Spleen (tissue), 7 donors: Measurements from ENCODE around the gene EHMT1.

Experiments used
- POLR2A ChIP-seq, 3 donors: fragments of 450-650 bp; IDR thresholded peaks; one replicate each; pipeline ENCODE4 v1.5.1; 2017; ENCODE audit warnings: antibody characterized with exemption in 3 of 3, mild to moderate bottlenecking in 1 of 3
- TF ChIP-seq, protein P1 (sequence below), 11 experiments: fragments of 200-600 bp in 7 of 11; fragments of 450-650 bp in 4 of 11; sonication (generic) in 4 of 11; IDR thresholded peaks in 8 of 11; conservative IDR thresholded peaks in 3 of 11; 1 replicate in 7 of 11; 2 replicates in 4 of 11; pipeline versions ENCODE4 v1.4.0 to v1.8.0; 2016 to 2021; ENCODE audit warnings: antibody characterized with exemption in 11 of 11, inconsistent platforms in 4 of 11, mild to moderate bottlenecking in 1 of 11
- donor health status: DM: no; HTN: no; CAD: no; lungs with moderate emphysema.
- donor health status: DM: no; HTN: no; CAD: no.
- donor health status: DM: no; HTN: no; CAD: no.

DNA sequence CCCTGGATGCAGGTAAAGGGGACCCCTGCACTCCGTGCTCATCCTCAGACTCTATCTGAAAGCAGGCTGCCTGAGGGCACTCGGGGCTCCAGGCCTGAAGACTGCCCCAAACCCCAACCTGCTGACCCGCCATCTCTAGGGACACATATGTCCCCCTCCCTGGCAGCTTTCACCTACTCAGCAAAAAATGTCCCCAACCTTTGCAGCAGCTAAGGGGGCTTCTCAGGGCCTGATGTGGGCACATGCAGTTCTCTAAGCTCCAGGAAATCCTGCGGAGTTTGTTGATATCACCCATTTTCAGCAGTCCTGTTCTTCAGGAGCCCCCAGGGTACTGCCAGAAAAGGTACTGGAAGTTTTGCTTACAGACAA lies 37.9 kb upstream of the EHMT1 start:
- TF ChIP-seq, protein P1, sequence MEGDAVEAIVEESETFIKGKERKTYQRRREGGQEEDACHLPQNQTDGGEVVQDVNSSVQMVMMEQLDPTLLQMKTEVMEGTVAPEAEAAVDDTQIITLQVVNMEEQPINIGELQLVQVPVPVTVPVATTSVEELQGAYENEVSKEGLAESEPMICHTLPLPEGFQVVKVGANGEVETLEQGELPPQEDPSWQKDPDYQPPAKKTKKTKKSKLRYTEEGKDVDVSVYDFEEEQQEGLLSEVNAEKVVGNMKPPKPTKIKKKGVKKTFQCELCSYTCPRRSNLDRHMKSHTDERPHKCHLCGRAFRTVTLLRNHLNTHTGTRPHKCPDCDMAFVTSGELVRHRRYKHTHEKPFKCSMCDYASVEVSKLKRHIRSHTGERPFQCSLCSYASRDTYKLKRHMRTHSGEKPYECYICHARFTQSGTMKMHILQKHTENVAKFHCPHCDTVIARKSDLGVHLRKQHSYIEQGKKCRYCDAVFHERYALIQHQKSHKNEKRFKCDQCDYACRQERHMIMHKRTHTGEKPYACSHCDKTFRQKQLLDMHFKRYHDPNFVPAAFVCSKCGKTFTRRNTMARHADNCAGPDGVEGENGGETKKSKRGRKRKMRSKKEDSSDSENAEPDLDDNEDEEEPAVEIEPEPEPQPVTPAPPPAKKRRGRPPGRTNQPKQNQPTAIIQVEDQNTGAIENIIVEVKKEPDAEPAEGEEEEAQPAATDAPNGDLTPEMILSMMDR (IDR thresholded peaks at IDR 0.05 in 8 of 11, conservative IDR thresholded peaks at IDR 0.05 in 3 of 11) = no peak
- TF ChIP-seq POLR2A (IDR thresholded peaks at IDR 0.05) = no peak
